Activated B cell treated with CpG ODN at 0.5 μM for 24 hours (primary cell): Measurements from ENCODE around the gene ABCC11. TPM values are rescaled to one million over a fixed set of nuclear protein-coding genes. Genes with fewer than 3 reads are reported as not detected.

Source experiments
- ATAC-seq: fragments of 200-7000 bp; cut with Tn5 transposase; one replicate; pipeline ENCODE4 v1.10.0; 2021; ENCODE audit warnings: low read depth, mild to moderate bottlenecking, moderate library complexity
- CTCF ChIA-PET: fragments of 350-600 bp; sonication (Branson Sonifier 250); formaldehyde crosslinking; loops from one replicate; lab custom pipeline; 2021; ENCODE audit warnings: antibody characterized with exemption; lab: Charles Lee
- POLR2A ChIA-PET: fragments of 350-600 bp; sonication (Branson Sonifier 250); formaldehyde crosslinking; loops from one replicate; lab custom pipeline; 2021; ENCODE audit warnings: antibody characterized with exemption; lab: Charles Lee
- DNase-seq: peaks from one replicate; pipeline ENCODE4 v3.0.0; 2022
- H3K27ac Mint-ChIP-seq: one replicate; pipeline ENCODE4 v1.8.0; 2020; ENCODE audit warnings: mixed read lengths
- H3K27me3 Mint-ChIP-seq: one replicate; pipeline ENCODE4 v1.8.0; 2021; ENCODE audit warnings: mixed read lengths
- H3K36me3 Mint-ChIP-seq: one replicate; pipeline ENCODE4 v1.8.0; 2021; ENCODE audit warnings: low read depth, mixed read lengths
- H3K4me1 Mint-ChIP-seq: one replicate; pipeline ENCODE4 v1.8.0; 2021; ENCODE audit warnings: mixed read lengths
- H3K4me3 Mint-ChIP-seq: one replicate; pipeline ENCODE4 v1.8.0; 2020; ENCODE audit warnings: mild to moderate bottlenecking, mixed read lengths
- H3K9me3 Mint-ChIP-seq: one replicate; pipeline ENCODE4 v1.8.0; 2020; ENCODE audit warnings: mixed read lengths
- intact Hi-C: fragments of 100-400 bp; cut with micrococcal nuclease; formaldehyde crosslinking; loops from one replicate; pipeline ENCODE4 v1.15.1; 2024
- total RNA-seq: library from RNA; stranded (reverse); gene quantifications from 2 replicates; pipeline ENCODE4 v1.2.3, GENCODE V29; 2022
- TF ChIP-seq, protein P1 (sequence below): fragments of 200-600 bp; IDR thresholded peaks from one replicate; pipeline ENCODE4 v1.8.0; 2022; ENCODE audit warnings: antibody characterized with exemption, mild to moderate bottlenecking

Gene ABCC11
- total RNA-seq, 1 donor from 2014 or later = not detected

DNA sequence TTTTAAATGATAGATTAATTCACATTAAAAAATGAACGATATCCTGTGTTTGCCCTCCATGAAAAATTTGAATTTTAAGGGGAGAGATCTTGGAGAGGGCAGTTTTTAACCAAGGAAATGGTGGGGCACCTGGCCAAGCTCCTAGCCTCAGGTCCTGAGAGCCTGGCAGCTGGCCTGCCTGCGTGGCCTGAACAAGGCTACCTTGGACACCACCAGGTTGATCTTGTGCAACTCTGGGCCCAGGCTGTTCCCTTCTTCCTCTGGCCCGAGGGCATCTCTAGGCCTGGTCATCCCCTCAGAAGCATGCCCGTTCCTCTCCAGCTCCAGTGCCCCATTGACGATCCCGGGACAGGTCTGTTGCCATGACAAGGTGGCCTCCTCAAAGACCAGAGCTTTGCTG is 36.6 kb downstream of the ABCC11 start:
- ChIA-PET CTCF (no interaction called here), POLR2A (no interaction called here)
- ATAC-seq = no peak
- no peak overlapping the region for H3K27ac Mint-ChIP-seq
- H3K36me3 Mint-ChIP-seq = no peaks in the 10 kb centered on the region
- peaks cover 20% of the 10 kb centered on the region for H3K27me3 Mint-ChIP-seq
- TF ChIP-seq, protein P1, sequence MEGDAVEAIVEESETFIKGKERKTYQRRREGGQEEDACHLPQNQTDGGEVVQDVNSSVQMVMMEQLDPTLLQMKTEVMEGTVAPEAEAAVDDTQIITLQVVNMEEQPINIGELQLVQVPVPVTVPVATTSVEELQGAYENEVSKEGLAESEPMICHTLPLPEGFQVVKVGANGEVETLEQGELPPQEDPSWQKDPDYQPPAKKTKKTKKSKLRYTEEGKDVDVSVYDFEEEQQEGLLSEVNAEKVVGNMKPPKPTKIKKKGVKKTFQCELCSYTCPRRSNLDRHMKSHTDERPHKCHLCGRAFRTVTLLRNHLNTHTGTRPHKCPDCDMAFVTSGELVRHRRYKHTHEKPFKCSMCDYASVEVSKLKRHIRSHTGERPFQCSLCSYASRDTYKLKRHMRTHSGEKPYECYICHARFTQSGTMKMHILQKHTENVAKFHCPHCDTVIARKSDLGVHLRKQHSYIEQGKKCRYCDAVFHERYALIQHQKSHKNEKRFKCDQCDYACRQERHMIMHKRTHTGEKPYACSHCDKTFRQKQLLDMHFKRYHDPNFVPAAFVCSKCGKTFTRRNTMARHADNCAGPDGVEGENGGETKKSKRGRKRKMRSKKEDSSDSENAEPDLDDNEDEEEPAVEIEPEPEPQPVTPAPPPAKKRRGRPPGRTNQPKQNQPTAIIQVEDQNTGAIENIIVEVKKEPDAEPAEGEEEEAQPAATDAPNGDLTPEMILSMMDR = no peak
- intact Hi-C loops = no loop called here
- H3K9me3 Mint-ChIP-seq = no peaks in the 10 kb centered on the region
- DNase-seq = no peak
- no peaks in the 10 kb centered on the region for H3K4me1 Mint-ChIP-seq
- no peak overlapping the region for H3K4me3 Mint-ChIP-seq

DNA sequence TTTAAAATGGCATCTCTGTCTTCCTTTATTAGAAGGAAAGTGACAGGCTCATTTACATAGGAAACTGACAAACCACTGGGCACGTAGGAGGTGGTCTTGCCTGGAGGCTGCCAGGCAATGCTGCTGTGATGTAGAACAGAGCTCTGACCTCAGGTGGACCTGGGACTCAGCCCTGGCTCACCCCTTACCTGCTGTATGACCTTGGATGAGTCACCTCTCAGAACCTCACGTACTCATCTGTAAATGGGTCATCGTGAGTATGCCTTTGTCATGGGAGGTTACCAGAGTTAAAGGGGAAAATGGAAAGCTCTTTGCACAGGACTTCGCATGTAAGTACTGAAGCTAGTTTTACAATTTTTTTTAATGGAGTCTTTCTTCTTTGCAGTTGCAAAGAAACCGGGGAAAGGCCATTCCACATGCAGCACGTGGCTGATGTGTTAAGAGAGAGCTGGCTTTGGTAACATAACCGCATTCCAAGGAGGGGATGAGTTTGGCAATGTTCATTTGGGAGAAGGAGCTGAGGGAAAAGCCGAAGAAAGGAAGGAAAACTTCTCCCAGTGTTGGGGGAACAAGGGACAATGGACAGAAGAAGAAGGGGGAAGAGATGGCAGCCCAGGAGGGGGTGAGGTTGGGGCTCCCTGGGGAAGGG is 40.6 kb downstream of the ABCC11 start:
- Mint-ChIP-seq H3K4me1 (no peaks in the 10 kb centered on the region), H3K9me3 (no peaks in the 10 kb centered on the region), H3K27ac (no peak overlapping the region), H3K36me3 (no peaks in the 10 kb centered on the region), H3K27me3 (peaks cover 17% of the 10 kb centered on the region), H3K4me3 (no peak overlapping the region)
- ChIA-PET POLR2A (no interaction called here), CTCF (no interaction called here)
- intact Hi-C loops = no loop called here
- no peak for DNase-seq
- TF ChIP-seq, protein P1 = no peak
- no peak for ATAC-seq

DNA sequence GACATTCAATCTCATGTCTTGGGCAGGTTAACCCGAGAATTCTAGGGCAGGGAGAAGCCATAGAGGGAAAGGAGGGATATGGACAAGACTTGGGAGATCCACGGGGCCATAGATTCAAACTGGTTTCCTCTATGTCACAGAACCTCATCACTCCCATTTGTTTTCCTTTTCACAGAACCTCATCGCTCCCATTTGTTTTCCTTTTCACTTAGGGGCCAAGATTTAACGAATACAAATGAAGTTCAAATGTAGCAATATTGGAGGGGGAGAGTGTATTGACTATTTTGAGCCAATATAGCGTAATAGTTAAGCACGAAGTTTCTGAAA is 42.6 kb downstream of the ABCC11 start:
- ChIA-PET POLR2A (no interaction called here), CTCF (no interaction called here)
- H3K4me3 Mint-ChIP-seq = no peak overlapping the region
- TF ChIP-seq, protein P1 = no peak
- peaks cover 17% of the 10 kb centered on the region for H3K27me3 Mint-ChIP-seq
- H3K9me3 Mint-ChIP-seq = no peaks in the 10 kb centered on the region
- H3K36me3 Mint-ChIP-seq = no peaks in the 10 kb centered on the region
- intact Hi-C loops = no loop called here
- ATAC-seq (no peak), DNase-seq (no peak)
- no peaks in the 10 kb centered on the region for H3K4me1 Mint-ChIP-seq
- H3K27ac Mint-ChIP-seq = no peak overlapping the region

DNA sequence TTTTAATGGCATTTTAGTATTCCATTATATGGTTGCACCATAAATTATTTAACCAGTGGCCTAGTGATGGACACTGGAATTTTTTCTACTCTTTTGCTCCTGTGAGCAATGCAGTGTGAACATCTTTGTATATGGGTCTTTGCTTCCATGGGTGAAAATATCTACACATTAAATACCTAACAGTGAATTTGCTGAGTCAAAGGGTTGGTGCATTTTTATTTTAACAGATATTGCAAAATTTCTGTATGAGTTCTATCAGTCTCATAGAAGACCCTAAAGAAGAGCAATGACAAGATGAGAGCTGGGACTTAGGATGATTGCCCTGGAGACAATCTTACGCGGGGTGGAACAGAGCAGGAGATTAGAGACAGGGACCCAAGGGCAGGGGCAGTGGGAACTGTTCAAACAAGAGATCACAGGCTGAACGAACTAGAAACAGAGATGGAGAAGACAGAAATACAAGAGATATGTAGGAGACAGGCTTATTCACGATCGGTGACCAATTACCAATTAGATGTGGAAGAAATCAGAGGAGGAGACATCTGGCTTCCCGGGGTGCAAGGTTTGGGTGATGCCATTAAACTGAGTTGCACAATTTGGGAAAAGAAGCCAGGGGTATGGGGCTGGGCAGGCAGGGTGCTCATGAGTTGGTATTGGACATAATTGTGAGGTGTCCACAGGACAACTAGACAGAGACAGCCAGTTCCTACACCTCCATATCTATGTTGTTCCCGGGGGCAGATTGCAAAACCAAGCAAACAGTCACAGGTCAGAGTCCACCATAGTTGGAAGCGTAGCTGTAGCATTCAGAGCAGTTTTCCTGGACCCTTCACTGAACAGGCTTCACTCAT is 43.1 kb downstream of the ABCC11 start:
- Mint-ChIP-seq H3K4me1 (no peaks in the 10 kb centered on the region), H3K27me3 (peaks cover 19% of the 10 kb centered on the region), H3K4me3 (no peak overlapping the region), H3K36me3 (no peaks in the 10 kb centered on the region), H3K9me3 (no peaks in the 10 kb centered on the region), H3K27ac (no peak overlapping the region)
- TF ChIP-seq, protein P1 = no peak
- CTCF ChIA-PET = no interaction called here
- DNase-seq = no peak
- ATAC-seq = no peak
- POLR2A ChIA-PET = no interaction called here
- intact Hi-C loops = no loop called here

DNA sequence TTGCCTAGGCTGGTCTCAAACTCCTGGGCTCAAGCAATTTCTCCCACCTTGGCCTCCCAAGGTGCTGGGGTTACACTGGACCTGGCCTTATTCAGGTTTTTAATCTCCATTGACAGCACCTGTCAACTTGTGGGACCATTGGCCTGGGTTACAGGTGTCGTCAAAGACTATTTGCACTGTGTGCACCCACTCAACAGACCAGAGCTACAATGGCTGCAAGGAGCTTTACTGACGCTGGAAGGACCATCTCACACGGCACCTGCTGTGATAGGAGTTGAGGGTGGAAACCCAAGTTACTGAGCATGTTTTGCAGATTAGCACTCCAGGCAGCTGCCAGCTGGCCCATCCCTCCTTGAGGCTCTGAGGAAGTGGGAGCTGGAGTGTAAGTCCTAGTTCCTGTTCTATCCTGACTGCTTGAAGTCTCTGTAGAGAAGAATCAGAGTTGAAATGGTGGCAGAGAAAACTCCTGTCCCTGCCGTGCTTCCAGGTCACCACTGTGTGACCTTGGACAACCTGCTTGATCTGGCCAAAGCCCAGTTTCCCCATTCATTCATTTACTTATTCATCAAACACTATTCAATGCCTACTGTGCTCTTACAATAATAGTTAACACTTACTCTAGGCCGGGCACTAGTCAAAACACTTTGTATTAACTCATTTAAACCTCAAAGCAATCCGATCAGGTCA is 45.7 kb downstream of the ABCC11 start:
- intact Hi-C loops = no loop called here

More for the DNA sequence above, 45.7 kb downstream of the ABCC11 start:
- Mint-ChIP-seq H3K27ac (no peak overlapping the region), H3K27me3 (peaks cover 15% of the 10 kb centered on the region), H3K9me3 (no peaks in the 10 kb centered on the region), H3K4me1 (no peaks in the 10 kb centered on the region), H3K36me3 (no peaks in the 10 kb centered on the region), H3K4me3 (no peak overlapping the region)
- CTCF ChIA-PET = no interaction called here
- ATAC-seq = no peak
- TF ChIP-seq, protein P1 = no peak
- DNase-seq = no peak
- POLR2A ChIA-PET = no interaction called here
